GM20000 (cell line): ENCODE data around the gene EXD2.

Experiments
- DNase-seq: peaks from one replicate; pipeline ENCODE4 v3.0.0; 2012; ENCODE audit warnings: low spot score
- TF ChIP-seq, protein P1 (sequence below): IDR thresholded peaks from 2 replicates; pipeline ENCODE4 v1.5.1; 2012; ENCODE audit warnings: mild to moderate bottlenecking, control low read depth; ENCODE audit errors: extremely low read depth, missing control alignments

EXD2 gene

DNA sequence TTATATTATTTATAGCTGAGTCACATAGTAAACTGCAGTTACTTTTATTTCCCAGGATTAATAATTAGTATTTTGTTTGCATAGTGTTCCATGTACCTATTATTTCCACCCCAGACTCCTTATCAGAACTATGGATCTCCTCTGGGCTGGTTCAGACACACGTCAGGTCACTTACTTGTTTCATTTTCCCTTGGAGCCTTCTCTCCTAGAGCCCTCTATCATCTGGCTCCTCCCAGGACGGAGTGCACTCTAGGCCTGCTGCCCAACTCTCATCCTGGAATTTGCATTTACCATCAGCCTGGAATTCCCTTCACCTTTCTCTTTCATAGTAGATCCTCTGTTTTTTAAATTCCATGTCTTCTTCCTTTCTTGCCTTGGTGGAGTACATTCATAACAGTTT lies 40.2 kb downstream of the EXD2 start:
- TF ChIP-seq, protein P1, sequence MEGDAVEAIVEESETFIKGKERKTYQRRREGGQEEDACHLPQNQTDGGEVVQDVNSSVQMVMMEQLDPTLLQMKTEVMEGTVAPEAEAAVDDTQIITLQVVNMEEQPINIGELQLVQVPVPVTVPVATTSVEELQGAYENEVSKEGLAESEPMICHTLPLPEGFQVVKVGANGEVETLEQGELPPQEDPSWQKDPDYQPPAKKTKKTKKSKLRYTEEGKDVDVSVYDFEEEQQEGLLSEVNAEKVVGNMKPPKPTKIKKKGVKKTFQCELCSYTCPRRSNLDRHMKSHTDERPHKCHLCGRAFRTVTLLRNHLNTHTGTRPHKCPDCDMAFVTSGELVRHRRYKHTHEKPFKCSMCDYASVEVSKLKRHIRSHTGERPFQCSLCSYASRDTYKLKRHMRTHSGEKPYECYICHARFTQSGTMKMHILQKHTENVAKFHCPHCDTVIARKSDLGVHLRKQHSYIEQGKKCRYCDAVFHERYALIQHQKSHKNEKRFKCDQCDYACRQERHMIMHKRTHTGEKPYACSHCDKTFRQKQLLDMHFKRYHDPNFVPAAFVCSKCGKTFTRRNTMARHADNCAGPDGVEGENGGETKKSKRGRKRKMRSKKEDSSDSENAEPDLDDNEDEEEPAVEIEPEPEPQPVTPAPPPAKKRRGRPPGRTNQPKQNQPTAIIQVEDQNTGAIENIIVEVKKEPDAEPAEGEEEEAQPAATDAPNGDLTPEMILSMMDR: no peak

DNA sequence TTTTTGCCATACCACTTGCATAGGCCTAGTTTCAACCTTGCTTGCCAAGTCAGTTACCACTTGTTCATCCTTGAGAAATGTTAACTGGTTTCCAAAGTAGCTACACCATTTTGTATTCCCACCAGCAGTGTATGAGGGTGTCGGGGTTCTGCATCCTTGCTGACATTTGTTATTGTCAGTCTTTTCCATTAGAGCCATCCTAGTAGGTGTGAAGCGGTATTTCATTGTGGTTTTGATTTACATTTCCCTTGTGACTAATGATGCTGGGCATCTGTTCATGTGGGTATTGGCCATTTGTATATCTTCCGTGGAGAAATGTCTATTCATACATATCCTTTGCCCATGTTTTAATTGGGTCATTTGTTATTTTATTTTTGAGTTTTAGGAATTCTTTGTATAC lies 41.1 kb downstream of the EXD2 start:
- DNase-seq: no peak
- TF ChIP-seq, protein P1: no peak

More for the DNA sequence above, 40.2 kb downstream of the EXD2 start:
- no peak for DNase-seq

DNA sequence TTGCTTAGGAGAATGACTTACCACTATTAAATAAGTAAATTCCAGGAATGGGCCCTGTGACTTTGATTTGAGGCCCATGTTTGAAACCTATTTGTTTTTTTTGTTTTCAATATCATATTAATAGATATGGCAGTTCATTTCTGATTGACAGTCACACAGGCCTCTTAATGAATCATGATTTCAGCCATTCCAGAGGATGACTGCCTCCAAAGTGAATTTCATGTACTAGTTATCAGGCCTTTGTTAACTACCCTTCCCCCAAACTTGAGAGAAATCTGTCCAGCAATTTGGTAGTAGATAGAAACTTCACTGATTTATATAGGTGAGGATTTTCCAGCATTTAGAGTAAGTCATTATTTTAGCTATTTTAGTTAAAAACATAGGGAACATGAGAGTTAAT lies 42.8 kb downstream of the EXD2 start:
- TF ChIP-seq, protein P1: no peak
- DNase-seq: no peak

DNA sequence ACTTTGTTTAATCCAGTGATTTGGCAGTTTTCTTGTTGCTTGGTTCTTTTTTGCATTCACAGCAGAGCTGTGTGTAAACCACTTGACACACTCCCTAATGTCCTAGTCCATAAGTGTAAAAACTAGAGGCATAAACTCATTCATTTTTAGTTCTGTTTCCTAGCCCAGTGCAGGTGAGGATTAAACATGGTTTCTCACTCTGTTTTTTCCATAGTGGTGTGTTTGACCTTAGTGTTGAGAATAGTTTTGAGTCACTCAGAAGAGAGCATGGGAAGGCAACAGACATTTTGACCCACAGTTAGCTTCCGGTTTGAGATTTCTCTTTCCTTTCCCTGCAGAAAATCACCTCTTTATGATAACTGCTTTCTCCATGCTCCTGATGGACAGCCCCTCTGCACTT lies 44.4 kb downstream of the EXD2 start:
- TF ChIP-seq, protein P1: no peak
- DNase-seq: no peak

DNA sequence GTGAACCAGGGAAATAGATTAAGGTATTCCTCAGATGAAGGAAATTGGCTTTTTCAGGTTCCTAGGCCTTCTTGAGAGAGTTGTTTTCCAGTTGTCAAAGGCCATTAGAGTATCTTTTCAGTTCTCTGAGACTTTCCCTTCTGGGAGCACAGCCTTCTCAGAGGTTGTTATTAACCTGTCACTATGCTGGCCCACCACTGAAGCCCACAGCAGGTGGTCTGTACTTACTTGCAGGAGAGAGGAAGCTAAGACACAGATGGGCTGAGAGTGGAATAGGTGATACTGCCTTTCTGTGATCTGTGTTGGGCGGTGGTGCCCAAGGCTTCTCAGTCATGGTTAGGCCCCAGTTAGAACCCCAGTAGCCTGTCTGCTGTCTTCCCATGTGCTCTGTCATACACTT lies 45.8 kb downstream of the EXD2 start:
- DNase-seq: no peak
- TF ChIP-seq, protein P1: no peak

DNA sequence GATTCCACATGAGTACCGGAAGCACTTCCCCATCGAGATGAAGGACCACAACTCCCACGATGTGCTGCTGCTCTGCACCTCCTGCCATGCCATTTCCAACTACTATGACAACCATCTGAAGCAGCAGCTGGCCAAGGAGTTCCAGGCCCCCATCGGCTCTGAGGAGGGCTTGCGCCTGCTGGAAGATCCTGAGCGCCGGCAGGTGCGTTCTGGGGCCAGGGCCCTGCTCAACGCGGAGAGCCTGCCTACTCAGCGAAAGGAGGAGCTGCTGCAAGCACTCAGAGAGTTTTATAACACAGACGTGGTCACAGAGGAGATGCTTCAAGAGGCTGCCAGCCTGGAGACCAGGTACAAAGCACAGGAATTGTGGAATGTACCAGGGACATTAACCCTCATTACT lies 46.3 kb downstream of the EXD2 start:
- TF ChIP-seq, protein P1: no peak
- DNase-seq: no peak

DNA sequence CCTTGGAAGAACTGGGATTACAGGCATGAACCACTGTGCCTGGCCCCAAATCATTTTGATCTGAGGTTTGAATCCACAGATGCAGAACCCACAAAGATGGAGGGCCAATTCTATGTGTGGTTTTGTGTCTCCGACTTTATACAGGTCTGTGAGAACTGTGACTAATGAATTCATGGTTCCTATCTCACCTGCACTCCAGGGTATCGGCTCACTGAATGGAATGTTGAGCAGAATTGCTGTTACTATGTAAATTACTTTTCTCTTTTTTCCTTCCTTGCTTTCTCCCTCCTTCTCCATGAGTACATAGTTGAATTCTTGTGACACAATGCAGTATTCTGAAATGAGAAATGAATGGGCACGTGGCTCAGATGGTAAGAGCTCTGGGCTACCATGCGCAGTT lies 47.6 kb downstream of the EXD2 start:
- TF ChIP-seq, protein P1: no peak

More for the DNA sequence above, 47.6 kb downstream of the EXD2 start:
- no peak for DNase-seq
